K562 (cell line): ENCODE results near the gene PRSS27. TPM values are rescaled to one million over a fixed set of nuclear protein-coding genes. Genes with fewer than 3 reads are reported as not detected.
A peak's percentile ranks its signal among the peaks of the same experiment; 100 is the strongest.

ENCODE experiments used
- ATAC-seq: fragments of 200-7000 bp; cut with Tn5 transposase; 3 replicates; pipeline ENCODE4 v1.9.1; 2020; ENCODE audit warnings: moderate library complexity
- BruUV-seq: library from RNA; stranded (reverse); fragments of 400-500 nt; replicated peaks from 2 replicates; lab custom pipeline; 2021; lab: Mats Ljungman, UMichigan
- CTCF ChIA-PET: fragments of 300-600 bp; formaldehyde crosslinking; extraction: SDS; loops from one replicate; lab custom pipeline; 2021; ENCODE audit warnings: low intra/inter-chr PET ratio; lab: Yijun Ruan, JAX
- POLR2A ChIA-PET: fragments of 300-600, 350-650 bp; sonication (Branson Sonifier 250); formaldehyde crosslinking; extraction: SDS; loops from one replicate; lab custom pipeline; 2021; ENCODE audit warnings: antibody characterized with exemption, inconsistent platforms; lab: Yijun Ruan, JAX
- DNase-seq, 4 experiments: peaks; one replicate each; pipeline versions ENCODE4 v3.0.0 to v3.0.0-alpha.2; 2011 to 2018; ENCODE audit warnings: low spot score in 3 of 4, mixed read lengths in 3 of 4; ENCODE audit errors: extremely low read depth in 1 of 4
- FAIRE-seq: peaks from 2 replicates; lab custom pipeline; 2011; peaks lifted over from hg19 to GRCh38; lab: Jason Lieb, UNC
- H2AFZ ChIP-seq: 2 replicates; pipeline ENCODE4 v1.6.0; 2011; ENCODE audit warnings: low read depth, low read length, control low read depth, inconsistent platforms
- H3K27ac ChIP-seq: fragments of 200-600 bp; 3 replicates; pipeline ENCODE4 v1.8.0; 2011; ENCODE audit warnings: low read depth, mild to moderate bottlenecking, control low read depth, inconsistent platforms, low read length, moderate library complexity, mixed read lengths; ENCODE audit errors: extremely low read depth
- H3K27me3 ChIP-seq, 2 experiments: fragments of 300-600 bp in 1 of 2; 2 replicates in 1 of 2; 3 replicates in 1 of 2; pipeline versions ENCODE4 v1.6.0 to v1.8.0; 2011; ENCODE audit warnings: inconsistent platforms in 2 of 2, low read length in 2 of 2, mild to moderate bottlenecking in 1 of 2, mixed read lengths in 1 of 2, moderate library complexity in 1 of 2; ENCODE audit not compliant: control insufficient read depth in 2 of 2, insufficient read depth in 2 of 2
- H3K36me3 ChIP-seq: fragments of 300-600 bp; 3 replicates; pipeline ENCODE4 v1.8.0; 2011; ENCODE audit warnings: mild to moderate bottlenecking, low read length, inconsistent platforms; ENCODE audit not compliant: control insufficient read depth, insufficient read depth
- H3K4me1 ChIP-seq, 2 experiments: fragments of 200-600 bp in 1 of 2; replicated peaks in 1 of 2; 2 replicates in 1 of 2; 3 replicates in 1 of 2; pipeline versions ENCODE4 v1.5.1 to v1.8.0; 2011; ENCODE audit warnings: inconsistent platforms in 2 of 2, low read length in 2 of 2, mild to moderate bottlenecking in 1 of 2, mixed read lengths in 1 of 2, moderate library complexity in 1 of 2; ENCODE audit not compliant: control insufficient read depth in 2 of 2, insufficient read depth in 2 of 2
- H3K4me2 ChIP-seq: 2 replicates; pipeline ENCODE4 v1.6.1; 2011; ENCODE audit warnings: low read length, control low read depth, inconsistent platforms, mixed read lengths; ENCODE audit not compliant: insufficient read depth
- H3K4me3 ChIP-seq: fragments of 200-600 bp; sonication (generic), shearing (Covaris generic); 2 replicates; pipeline ENCODE4 v1.5.1; 2016; ENCODE audit warnings: control low read depth, inconsistent platforms
- H3K79me2 ChIP-seq: fragments of 200-600 bp; 3 replicates; pipeline ENCODE4 v1.8.0; 2011; ENCODE audit warnings: low read length, inconsistent platforms; ENCODE audit not compliant: control insufficient read depth, insufficient read depth
- H3K9ac ChIP-seq, 2 experiments: 2 replicates each; pipeline versions ENCODE4 v1.6.0 to v1.6.1; 2011; ENCODE audit warnings: low read depth in 2 of 2, low read length in 2 of 2, control low read depth in 1 of 2, inconsistent platforms in 1 of 2, mild to moderate bottlenecking in 1 of 2, mixed read lengths in 1 of 2; ENCODE audit not compliant: insufficient read depth in 1 of 2
- H3K9me1 ChIP-seq: one replicate; pipeline ENCODE4 v1.6.0; 2011; ENCODE audit warnings: inconsistent platforms, mild to moderate bottlenecking, low read length, moderate library complexity; ENCODE audit not compliant: control insufficient read depth, insufficient read depth
- H3K9me3 ChIP-seq: replicated peaks from 2 replicates; pipeline ENCODE4 v1.5.1; 2011; ENCODE audit warnings: low read depth, low read length, inconsistent platforms; ENCODE audit not compliant: control insufficient read depth, insufficient read depth
- H4K20me1 ChIP-seq: replicated peaks from 2 replicates; pipeline ENCODE4 v1.6.1; 2011; ENCODE audit warnings: low read length, inconsistent platforms, mixed read lengths; ENCODE audit not compliant: control insufficient read depth, insufficient read depth
- E2F4 ChIP-seq: sonication (generic); formaldehyde crosslinking; IDR thresholded peaks from 2 replicates; pipeline ENCODE4 v1.8.0; 2022; ENCODE audit warnings: mild to moderate bottlenecking, low read depth, missing genetic modification reagents
- ELF1 ChIP-seq: fragments of 200-800 bp; sonication (Bioruptor generic); IDR thresholded peaks from 2 replicates; pipeline ENCODE4 v1.6.1; 2016; ENCODE audit warnings: missing genetic modification characterization, missing compliant biosample characterization
- ETV1 ChIP-seq: fragments of 450-650 bp; conservative IDR thresholded peaks from 2 replicates; pipeline ENCODE4 v1.6.1; 2016; ENCODE audit warnings: missing genetic modification characterization, control low read depth, low read depth, missing compliant biosample characterization
- FOXK1 ChIP-seq: sonication (generic); formaldehyde crosslinking; IDR thresholded peaks from 2 replicates; pipeline ENCODE4 v1.8.0; 2022; ENCODE audit warnings: missing genetic modification reagents, mild to moderate bottlenecking, borderline replicate concordance
- FOXK2 ChIP-seq, 2 experiments: fragments of 450-650 bp; IDR thresholded peaks in 1 of 2; conservative IDR thresholded peaks in 1 of 2; 2 replicates each; pipeline ENCODE4 v1.6.1; 2016; ENCODE audit warnings: low read depth in 2 of 2, mild to moderate bottlenecking in 1 of 2
- FOXP4 ChIP-seq: sonication (generic); formaldehyde crosslinking; IDR thresholded peaks from 2 replicates; pipeline ENCODE4 v1.8.0; 2022; ENCODE audit warnings: mild to moderate bottlenecking, missing genetic modification reagents, borderline replicate concordance
- GABPB2 ChIP-seq: fragments of 250-450 bp; sonication (Bioruptor Pico); conservative IDR thresholded peaks from 2 replicates; pipeline ENCODE4 v1.5.1; 2021; ENCODE audit warnings: mild to moderate bottlenecking
- KAT7 ChIP-seq: sonication (generic); formaldehyde crosslinking; IDR thresholded peaks from 2 replicates; pipeline ENCODE4 v1.8.0; 2022; ENCODE audit warnings: missing genetic modification reagents, mild to moderate bottlenecking, borderline replicate concordance
- MIER1 ChIP-seq: fragments of 450-650 bp; IDR thresholded peaks from 2 replicates; pipeline ENCODE4 v1.6.1; 2016; ENCODE audit warnings: antibody characterized with exemption, mild to moderate bottlenecking, low read depth
- NBN ChIP-seq: fragments of 450-650 bp; IDR thresholded peaks from 2 replicates; pipeline ENCODE4 v1.6.1; 2016; ENCODE audit warnings: low read depth, mild to moderate bottlenecking
- PCBP1 ChIP-seq: fragments of 200-400 bp; formaldehyde crosslinking; IDR thresholded peaks from 2 replicates; pipeline ENCODE4 v1.6.1; 2018; ENCODE audit warnings: mild to moderate bottlenecking, low read depth, low read length; ENCODE audit not compliant: poor library complexity, severe bottlenecking
- PHF20 ChIP-seq: fragments of 450-650 bp; IDR thresholded peaks from 2 replicates; pipeline ENCODE4 v1.6.1; 2018; ENCODE audit not compliant: partially characterized antibody
- SMARCE1 ChIP-seq: fragments of 450-650 bp; IDR thresholded peaks from 2 replicates; pipeline ENCODE4 v1.7.1; 2016; ENCODE audit warnings: mild to moderate bottlenecking
- SOX6 ChIP-seq: fragments of 450-650 bp; IDR thresholded peaks from 2 replicates; pipeline ENCODE4 v1.6.1; 2014; ENCODE audit warnings: mild to moderate bottlenecking
- TOE1 ChIP-seq, 2 experiments: fragments of 450-650 bp in 1 of 2; sonication (generic) in 1 of 2; formaldehyde crosslinking in 1 of 2; IDR thresholded peaks; 2 replicates each; pipeline versions ENCODE4 v1.7.1 to v1.8.0; 2016 to 2022; ENCODE audit warnings: borderline replicate concordance in 2 of 2, mild to moderate bottlenecking in 2 of 2, antibody characterized with exemption in 1 of 2, inconsistent platforms in 1 of 2, low read depth in 1 of 2, missing genetic modification reagents in 1 of 2, moderate library complexity in 1 of 2
- XRCC5 ChIP-seq: fragments of 200-400 bp; formaldehyde crosslinking; IDR thresholded peaks from 2 replicates; pipeline ENCODE4 v1.6.1; 2017; ENCODE audit warnings: low read depth, mild to moderate bottlenecking, low read length
- ZBTB7A ChIP-seq: IDR thresholded peaks from 2 replicates; pipeline ENCODE4 v1.6.1; 2011; ENCODE audit warnings: low read depth, mild to moderate bottlenecking, low read length, moderate library complexity, borderline replicate concordance; ENCODE audit not compliant: control insufficient read depth
- ZC3H4 ChIP-seq: sonication (generic); formaldehyde crosslinking; IDR thresholded peaks from 2 replicates; pipeline ENCODE4 v1.9.0; 2021; ENCODE audit warnings: missing genetic modification reagents, borderline replicate concordance
- ZNF584 ChIP-seq: fragments of 200-800 bp; sonication (Bioruptor generic); IDR thresholded peaks from 2 replicates; pipeline ENCODE4 v1.6.1; 2016; ENCODE audit warnings: low read depth, mild to moderate bottlenecking, missing genetic modification characterization, missing compliant biosample characterization
- WGBS: fragments of 100-300 bp; shearing (Covaris generic); methylation state at CpG from one replicate; pipeline ENCODE4 v1.1.6; 2016; ENCODE audit warnings: low coverage, mixed read lengths; ENCODE audit not compliant: insufficient coverage; ENCODE audit errors: missing lambda C conversion rate; 5-methylcytosine and 5-hydroxymethylcytosine counted together
- in situ Hi-C: fragments of 300-500 bp; cut with MboI; formaldehyde crosslinking; loops from 4 replicates; pipeline ENCODE4 v1.15.0; 2018; ENCODE audit warnings: inconsistent platforms, mixed read lengths
- intact Hi-C: fragments of 100-400 bp; cut with micrococcal nuclease; formaldehyde crosslinking; loops from 2 replicates; pipeline ENCODE4 v1.14.2; 2022
- polyA plus RNA-seq, 8 experiments: library from polyadenylated mRNA; depleted of rRNA in 4 of 8; stranded (reverse) in 5 of 8; unstranded in 3 of 8; fragments of >200 nt; fragmentation: Nextera tagmentation in 2 of 8; fragmentation: Illumina TruSeq in 1 of 8; extraction: Ambion mirVana in 2 of 8; extraction: Trizol in 1 of 8; gene quantifications; 2 replicates each; pipeline versions ENCODE4 v1.2.1 to v1.2.3, GENCODE V29; 2011 to 2014; ENCODE audit warnings: inconsistent platforms in 1 of 8, missing spikeins in 1 of 8
- total RNA-seq, 7 experiments: library from RNA; depleted of rRNA in 6 of 7; stranded (reverse); fragments of >200 nt in 6 of 7; fragmentation: Illumina TruSeq in 2 of 7; extraction: Trizol in 2 of 7; gene quantifications; 2 replicates each; pipeline versions ENCODE4 v1.2.1 to v1.2.3, GENCODE V29; 2011 to 2021; ENCODE audit warnings: low replicate concordance in 1 of 7

PRSS27 gene
- total and polyA plus RNA-seq, 9 of the 15 experiments (the other 6 are each of a cell fraction or from before 2014, with no cell fraction given) = 0.09 to 0.20 (median 0.17) TPM; not detected in 5

GRCh38 chr16:2751577-2752034 is 31.6 kb upstream of the PRSS27 start:
- Histone ChIP-seq H3K4me2 (peak overlapping the region; percentile 93), H2AFZ (peak overlapping the region; percentile 100), H3K4me3 (peak overlapping the region; percentile 79), H3K36me3 (peaks cover 43% of the 10 kb centered on the region), H3K9ac (peak overlapping the region; percentile 96 to 100), H3K9me1 (no peaks in the 10 kb centered on the region), H4K20me1 (peaks cover 28% of the 10 kb centered on the region; the same call in 1 of the 2 replicates), H3K4me1 (peaks cover 21 to 25% of the 10 kb centered on the region in 2 experiments), H3K79me2 (peaks cover 56% of the 10 kb centered on the region), H3K27me3 (no peaks in the 10 kb centered on the region), H3K9me3 (no peaks in the 10 kb centered on the region), H3K27ac (peak overlapping the region; percentile 100)
- ChIA-PET POLR2A (interaction anchor here (0.6 to 5.6 kb wide), 8 partner anchors 11 to 841 kb away, joined by 3 to 96 read pairs (median 4); partner anchors contain the start of genes KCTD5 and TRAF7), CTCF (no interaction called here)
- BruUV-seq = TSS peak; percentile 80
- ATAC-seq = peak; percentile 77
- intact Hi-C loops (no loop called here), in situ Hi-C loops (no loop called here)
- WGBS = under 1% methylated on average over 23 of the region's 23 CpGs
- peak; percentile 86 for FAIRE-seq
- peak in 2 of 4 experiments; percentile 88 to 91 for DNase-seq
- TF ChIP-seq ZBTB7A (peak; percentile 77; the same call in 1 of the 2 replicates), ETV1 (tag) (peak; percentile 63), ZC3H4 (CRISPR knock-in tag) (0 out of 2 replicates have a peak, but pooled peaks have one; percentile 77), GABPB2 (CRISPR knock-in tag) (no peak), PCBP1 (no peak), TOE1 (IDR thresholded peaks at IDR 0.05; ENCODE audit: borderline replicate concordance) (0 out of 2 replicates have a peak, but pooled peaks have one; percentile 6), TOE1 (CRISPR knock-in tag; IDR thresholded peaks at IDR 0.05; ENCODE audit: borderline replicate concordance, low read depth) (no peak), ZNF584 (CRISPR knock-in tag) (peak; percentile 41; the same call in 1 of the 2 replicates), PHF20 (no peak), XRCC5 (0 out of 2 replicates have a peak, but pooled peaks have one; percentile 15), FOXK1 (CRISPR knock-in tag) (peak; percentile 71; the same call in 1 of the 2 replicates), MIER1 (no peak), SMARCE1 (no peak), SOX6 (no peak), ELF1 (peak; percentile 74; the same call in 1 of the 2 replicates), FOXK2 (conservative IDR thresholded peaks at IDR 0.05 in 1 of 2, IDR thresholded peaks at IDR 0.05 in 1 of 2; ENCODE audit: low read depth in 2 of 2) (no peak), E2F4 (CRISPR knock-in tag) (no peak), FOXP4 (peak; percentile 35; the same call in 1 of the 2 replicates), NBN (no peak), KAT7 (CRISPR knock-in tag) (peak; percentile 92; the same call in 1 of the 2 replicates)
